Panc1 (cell line): ENCODE data around the gene RFX7.
"Not testable (repeated sequence)": the region's sequence is repeated elsewhere in the genome, so short reads cannot be mapped to it uniquely, and the experiment has no call there.

Experiments used
- CTCF ChIP-seq: fragments of 450-650 bp; IDR thresholded peaks from 2 replicates; pipeline ENCODE4 v1.5.1; 2017; ENCODE audit warnings: mild to moderate bottlenecking
- POLR2AphosphoS5 ChIP-seq: IDR thresholded peaks from 2 replicates; pipeline ENCODE4 v1.6.1; 2012; ENCODE audit warnings: mild to moderate bottlenecking, low read depth, low read length, moderate library complexity
- SIN3A ChIP-seq: IDR thresholded peaks from 2 replicates; pipeline ENCODE4 v1.6.1; 2012; ENCODE audit warnings: low read depth, mild to moderate bottlenecking, low read length, moderate library complexity, borderline replicate concordance; ENCODE audit not compliant: insufficient read depth

DNA sequence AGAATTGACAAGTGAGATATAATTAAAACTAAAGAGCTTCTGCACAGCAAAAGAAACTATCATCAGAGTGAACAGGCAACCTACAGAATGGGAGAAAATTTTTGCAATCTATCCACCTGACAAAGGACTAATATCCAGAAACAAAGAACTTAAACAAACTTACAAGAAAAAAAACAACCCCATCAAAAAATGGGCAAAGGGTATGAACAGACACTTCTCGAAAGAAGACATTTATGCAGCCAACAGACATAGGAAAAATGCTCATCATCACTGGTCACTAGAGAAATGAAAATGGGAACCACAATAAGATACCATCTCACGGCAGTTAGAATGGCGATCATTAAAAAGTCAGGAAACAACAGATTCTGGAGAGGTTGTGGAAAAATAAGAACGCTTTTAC, 88.9 kb downstream of the RFX7 start:
- not testable (repeated sequence) for TF ChIP-seq CTCF, SIN3A, POLR2AphosphoS5
